ENCODE data around the gene GSTO2.

DNA sequence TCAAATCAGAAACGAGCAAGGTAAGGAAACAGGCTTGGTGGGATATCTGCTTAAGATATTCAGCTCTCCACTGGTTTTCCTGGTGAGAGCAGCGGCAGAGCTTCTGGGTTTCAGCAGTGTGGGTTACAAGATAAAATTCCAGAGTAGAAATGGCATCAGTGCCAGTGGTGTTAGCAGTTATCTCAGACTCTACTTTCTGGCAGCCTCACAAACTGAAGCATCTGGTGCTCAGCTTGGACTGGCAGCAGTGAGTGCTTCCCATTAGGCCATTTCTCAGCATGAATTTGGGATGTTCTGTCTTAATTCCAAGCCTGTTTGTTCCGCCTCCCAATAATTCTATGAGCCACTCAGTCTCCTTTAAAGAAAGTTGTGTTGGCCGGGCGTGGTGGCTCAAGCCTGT is 6.9 kb upstream of the GSTO2 start:
- TF ChIP-seq EZH2 (IDR thresholded peaks at IDR 0.05; ENCODE audit: borderline replicate concordance), result no peak
- TF ChIP-seq, protein P1, sequence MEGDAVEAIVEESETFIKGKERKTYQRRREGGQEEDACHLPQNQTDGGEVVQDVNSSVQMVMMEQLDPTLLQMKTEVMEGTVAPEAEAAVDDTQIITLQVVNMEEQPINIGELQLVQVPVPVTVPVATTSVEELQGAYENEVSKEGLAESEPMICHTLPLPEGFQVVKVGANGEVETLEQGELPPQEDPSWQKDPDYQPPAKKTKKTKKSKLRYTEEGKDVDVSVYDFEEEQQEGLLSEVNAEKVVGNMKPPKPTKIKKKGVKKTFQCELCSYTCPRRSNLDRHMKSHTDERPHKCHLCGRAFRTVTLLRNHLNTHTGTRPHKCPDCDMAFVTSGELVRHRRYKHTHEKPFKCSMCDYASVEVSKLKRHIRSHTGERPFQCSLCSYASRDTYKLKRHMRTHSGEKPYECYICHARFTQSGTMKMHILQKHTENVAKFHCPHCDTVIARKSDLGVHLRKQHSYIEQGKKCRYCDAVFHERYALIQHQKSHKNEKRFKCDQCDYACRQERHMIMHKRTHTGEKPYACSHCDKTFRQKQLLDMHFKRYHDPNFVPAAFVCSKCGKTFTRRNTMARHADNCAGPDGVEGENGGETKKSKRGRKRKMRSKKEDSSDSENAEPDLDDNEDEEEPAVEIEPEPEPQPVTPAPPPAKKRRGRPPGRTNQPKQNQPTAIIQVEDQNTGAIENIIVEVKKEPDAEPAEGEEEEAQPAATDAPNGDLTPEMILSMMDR (IDR thresholded peaks at IDR 0.05; ENCODE audit: poor library complexity), result no peak
- no peak for TF ChIP-seq EZH2phosphoT487 (IDR thresholded peaks at IDR 0.05; ENCODE audit: low read depth, severe bottlenecking, unreplicated experiment)

All from hepatocyte (in vitro differentiated cells).